ENCODE measurements around the gene TFDP1.

GRCh38 chr13:113576597-113576996, 8.0 kb upstream of the TFDP1 start:
- TF ChIP-seq CTCF (IDR thresholded peaks at IDR 0.05; ENCODE audit: insufficient read depth, low read length, poor library complexity, severe bottlenecking) (no peak), EZH2phosphoT487 (conservative IDR thresholded peaks at IDR 0.05; ENCODE audit: low read length) (no peak)
